CD4-positive, alpha-beta T cell treated with Interleukin-2 at 100 ng/mL for 4 hours (primary cell): ENCODE results near the gene UBA6.
A peak's percentile ranks its signal among the peaks of the same experiment; 100 is the strongest.
"Not testable (repeated sequence)": the region's sequence is repeated elsewhere in the genome, so short reads cannot be mapped to it uniquely, and the experiment has no call there.

Experiments used
- DNase-seq: peaks from one replicate; pipeline ENCODE4 v3.0.0-alpha.2; 2020; ENCODE audit warnings: low spot score

Gene UBA6

DNA sequence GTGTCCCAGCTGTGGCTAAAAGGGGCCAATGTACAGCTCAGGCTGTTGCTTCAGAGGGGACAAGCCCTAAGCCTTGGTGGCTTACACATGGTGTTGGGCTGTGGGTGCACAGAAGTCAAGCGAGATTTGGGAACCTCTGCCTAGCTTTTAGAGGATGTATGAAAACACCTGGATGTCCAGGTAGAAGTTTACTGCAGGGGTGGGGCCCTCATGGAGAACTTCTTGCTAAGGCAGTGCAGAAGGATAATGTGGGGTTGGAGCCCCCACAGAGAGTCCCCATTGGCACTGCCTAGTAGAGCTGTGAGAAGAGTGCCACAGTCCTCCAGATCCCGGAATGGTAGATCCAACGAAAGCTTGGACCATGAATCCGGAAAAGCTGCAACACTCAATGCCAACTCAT, 40.5 kb downstream of the UBA6 start:
- no peak for DNase-seq

DNA sequence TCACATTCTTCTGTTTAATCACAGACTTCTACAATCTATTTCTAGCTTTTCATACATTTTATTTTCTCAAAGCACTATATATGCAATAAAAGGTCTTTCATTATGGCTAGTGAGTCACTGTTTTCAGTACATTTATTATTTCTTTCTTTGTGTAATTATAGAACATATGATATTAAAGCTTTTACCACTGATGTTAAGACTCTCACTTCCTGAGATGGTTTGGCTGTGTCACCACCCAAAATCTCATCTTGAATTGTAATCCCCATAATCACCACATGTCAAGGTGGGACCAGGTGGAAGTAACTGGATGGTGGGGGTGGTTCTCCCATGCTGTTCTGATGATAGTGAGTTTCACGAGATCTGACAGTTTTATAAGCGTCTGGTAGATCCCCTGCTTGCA, 41.9 kb downstream of the UBA6 start:
- DNase-seq: no peak

DNA sequence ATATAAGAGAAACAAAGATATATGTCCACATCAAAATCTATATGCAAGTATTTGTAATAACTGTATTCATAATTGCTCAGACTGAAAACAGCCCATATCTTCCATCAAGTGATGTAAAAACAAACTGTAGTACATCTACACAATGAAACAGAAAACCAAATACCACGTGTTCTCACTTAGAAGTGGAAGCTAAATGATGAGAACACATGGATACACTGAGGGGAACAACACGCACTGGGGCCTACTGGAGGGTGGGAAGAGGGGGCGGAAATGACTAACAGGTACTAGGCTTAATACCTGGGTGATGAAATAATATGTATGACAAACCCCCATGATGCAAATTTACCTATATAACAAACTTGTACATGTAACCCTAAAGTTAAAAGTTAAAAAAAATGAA, 42.7 kb downstream of the UBA6 start:
- no peak for DNase-seq

DNA sequence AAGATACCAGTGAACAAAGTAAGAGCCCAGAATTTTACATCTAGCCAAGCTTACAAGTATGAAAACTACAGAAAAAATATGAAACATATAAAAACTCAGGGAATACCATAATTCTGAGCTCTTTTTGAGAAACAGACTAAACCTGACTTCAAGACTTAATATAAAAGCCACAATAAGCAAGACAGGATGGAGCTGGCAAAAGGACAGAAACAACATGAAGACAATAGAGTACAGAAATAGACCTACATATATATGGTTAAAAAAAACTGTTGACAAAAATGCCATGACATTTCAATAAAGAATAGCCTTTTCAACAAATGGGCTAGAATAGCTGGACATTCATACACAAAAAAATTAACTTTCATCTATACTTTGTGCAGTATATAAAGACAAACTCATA, 49.4 kb downstream of the UBA6 start:
- no peak for DNase-seq

DNA sequence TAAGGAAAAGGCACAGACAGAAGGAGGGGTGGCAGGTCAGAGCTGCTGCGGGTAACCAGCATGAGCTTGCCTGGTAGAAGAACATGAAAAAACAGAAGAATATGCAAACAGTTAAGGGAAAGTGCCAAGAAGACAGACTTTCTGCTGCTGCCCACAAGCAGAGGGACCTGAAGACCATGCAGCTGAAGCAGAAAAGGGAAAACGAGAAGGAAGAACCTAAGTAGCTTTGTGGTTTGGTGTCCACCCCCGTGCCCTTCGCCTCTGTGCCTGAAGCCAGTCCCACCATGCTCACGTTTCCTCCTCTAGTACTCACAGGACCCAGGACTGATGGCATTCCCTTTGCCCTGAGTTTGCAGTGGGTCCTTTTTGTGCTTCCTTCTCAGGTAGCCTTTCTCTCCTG, 62.8 kb downstream of the UBA6 start:
- DNase-seq: no peak

DNA sequence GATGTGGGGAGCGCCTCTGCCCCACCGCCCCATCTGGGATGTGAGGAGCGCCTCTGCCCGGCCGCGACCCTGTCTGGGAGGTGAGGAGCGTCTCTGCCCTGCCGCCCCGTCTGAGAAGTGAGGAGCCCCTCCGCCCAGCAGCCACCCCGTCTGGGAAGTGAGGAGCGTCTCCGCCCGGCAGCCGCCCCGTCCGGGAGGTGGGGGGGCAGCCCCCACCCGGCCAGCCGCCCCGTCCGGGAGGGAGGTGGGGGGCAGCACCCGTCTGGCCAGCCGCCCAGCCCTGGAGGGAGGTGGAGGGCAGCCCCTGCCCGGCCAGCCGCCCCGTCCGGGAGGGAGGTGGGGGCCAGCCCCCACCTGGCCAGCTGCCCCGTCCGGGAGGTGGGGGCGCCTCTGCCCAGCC, 64.0 kb downstream of the UBA6 start:
- DNase-seq: not testable (repeated sequence)

DNA sequence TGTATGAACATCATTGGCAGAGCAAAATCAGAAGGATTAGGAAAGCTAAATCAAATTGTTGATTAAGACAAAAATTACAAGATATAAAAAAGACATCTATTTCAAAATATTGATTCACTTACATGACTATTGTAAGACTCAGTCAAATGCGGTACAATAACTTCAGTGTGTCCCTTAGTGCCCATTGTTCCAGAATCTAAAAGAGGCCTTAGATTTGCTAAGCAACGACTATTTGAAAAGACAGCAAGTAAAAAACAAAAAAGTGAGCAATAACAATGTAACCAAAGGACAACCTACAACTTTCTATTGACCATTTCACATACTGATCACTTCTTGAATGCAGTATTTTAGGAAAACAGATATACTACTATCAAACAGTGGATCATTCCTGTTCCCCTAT, 65.6 kb downstream of the UBA6 start:
- DNase-seq: no peak

DNA sequence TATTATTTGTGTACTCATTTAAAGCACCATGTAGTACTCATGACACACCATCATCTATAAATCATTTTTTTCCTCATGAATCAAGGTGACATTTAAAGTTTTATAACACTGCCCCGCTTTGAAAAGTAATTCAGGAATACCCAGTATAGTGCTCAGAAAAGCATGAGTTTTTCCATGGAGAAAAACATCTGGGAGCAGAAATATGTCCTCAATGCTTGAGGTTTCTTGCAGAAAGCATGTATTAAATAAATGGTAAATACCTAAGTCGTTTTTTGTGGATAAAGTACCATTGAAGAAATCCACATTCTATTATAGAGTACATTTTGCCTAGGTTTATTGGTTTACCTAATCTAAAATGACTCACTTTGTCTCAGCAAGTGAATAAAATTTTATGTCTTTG, 66.2 kb downstream of the UBA6 start:
- no peak for DNase-seq

DNA sequence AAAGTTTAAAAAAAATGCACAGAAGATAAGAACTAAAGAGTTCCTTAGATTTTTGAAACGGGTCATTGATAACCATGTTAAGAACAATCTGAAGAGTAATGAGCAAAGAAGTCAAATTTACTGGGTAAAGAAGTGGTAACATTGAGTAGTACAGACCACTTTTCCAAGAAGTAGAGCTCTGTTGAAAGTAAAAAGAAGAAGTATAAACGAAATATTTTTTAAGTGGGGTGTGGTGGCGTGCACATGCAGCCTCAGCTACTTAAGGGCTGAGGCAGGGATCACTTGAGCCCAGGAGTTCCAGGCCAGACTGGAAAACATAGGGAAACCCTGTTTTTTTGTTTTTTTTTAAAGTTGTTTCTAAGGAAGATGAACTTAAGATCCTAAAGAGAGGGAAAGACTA, 68.5 kb downstream of the UBA6 start:
- DNase-seq: no peak

DNA sequence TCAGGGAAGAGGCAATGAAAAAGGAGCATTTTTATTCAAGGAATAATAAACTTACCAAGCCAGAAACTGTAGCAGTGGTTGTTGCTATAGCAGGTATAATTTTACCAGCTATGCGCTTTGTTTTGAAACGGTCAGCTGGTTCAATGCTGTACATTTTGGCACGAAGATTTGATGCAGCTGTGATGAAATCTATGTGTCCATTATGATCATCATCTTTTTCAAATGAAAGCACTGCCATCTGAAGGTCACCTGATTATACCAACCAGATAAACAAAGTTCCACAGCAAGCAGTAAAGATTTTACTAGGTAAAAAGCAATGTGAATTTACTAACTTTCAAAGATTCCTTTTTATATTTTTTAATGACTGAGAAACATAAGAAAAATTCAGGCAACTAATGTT, 76.0 kb downstream of the UBA6 start:
- DNase-seq: no peak

DNA sequence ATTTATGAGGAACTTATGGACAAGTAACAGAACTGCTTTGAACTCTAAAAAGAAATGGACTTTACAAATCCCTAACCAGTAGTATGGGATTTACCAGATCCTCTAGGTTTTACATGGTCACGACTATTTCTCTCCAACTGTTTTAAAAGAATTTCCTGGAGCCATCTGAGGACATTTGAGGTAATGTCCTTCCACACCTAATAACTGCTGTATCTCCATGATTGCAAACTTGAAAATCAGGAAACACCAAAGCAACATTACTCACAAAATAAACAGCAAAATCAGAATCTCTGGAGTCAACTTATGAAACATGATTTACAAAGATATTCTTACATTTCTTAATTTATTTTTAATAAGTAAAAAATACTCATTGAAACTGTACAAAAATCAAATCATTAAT, 84.5 kb downstream of the UBA6 start:
- no peak for DNase-seq

DNA sequence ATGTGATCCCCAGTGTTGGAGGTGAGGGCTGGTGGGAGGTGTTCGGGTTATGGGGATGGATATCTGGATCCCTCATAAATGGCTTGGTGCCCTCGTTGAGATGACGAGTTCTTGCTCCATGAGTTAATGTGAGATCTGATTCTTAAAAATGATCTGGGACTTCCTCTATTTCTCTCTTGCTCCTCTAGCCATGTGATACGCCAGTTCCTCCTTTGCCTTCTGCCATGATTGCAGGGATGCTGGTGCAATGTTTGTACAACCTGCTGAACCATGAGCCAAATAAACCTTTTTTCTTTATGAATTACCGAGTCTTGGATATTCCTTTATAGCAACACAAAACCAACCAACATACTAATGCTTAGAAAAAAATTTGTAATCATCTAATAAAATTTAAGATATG, 85.8 kb downstream of the UBA6 start:
- no peak for DNase-seq

DNA sequence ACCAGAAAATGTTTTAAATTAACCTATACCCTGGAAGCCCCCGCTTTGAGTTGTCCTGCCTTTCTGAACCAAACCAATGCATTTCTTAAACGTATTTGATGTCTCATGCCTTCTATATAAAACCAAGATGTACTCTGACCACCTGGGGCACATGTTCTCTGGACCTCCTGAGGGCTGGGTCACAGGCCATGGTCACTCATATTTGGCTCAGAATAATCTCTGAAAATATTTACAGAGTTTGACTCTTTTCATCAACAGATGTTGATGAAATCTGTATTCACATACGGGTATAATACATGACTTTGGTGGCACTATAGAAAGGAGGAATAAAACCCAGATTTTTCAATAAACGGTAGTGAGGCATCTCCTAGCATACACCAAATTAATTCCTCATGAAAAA, 86.8 kb downstream of the UBA6 start:
- no peak for DNase-seq

DNA sequence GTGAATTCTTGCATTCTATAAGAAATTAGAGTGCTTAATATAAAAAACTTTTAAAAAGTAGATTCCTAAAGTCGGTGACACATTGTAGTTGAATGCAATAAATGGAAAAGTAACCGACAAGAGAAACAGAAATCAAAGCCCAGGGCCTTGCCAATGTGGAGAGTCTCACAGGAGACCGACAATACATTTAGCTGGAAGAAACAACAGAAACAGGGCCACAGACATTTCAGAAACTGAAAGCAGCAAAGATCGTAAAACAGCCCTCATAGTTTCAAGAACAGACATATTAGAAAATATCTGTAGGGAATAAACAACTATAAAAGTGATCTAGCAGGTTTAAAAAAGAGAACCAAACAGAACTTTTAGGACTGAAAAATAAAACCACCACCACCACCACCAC, 92.9 kb downstream of the UBA6 start:
- no peak for DNase-seq

DNA sequence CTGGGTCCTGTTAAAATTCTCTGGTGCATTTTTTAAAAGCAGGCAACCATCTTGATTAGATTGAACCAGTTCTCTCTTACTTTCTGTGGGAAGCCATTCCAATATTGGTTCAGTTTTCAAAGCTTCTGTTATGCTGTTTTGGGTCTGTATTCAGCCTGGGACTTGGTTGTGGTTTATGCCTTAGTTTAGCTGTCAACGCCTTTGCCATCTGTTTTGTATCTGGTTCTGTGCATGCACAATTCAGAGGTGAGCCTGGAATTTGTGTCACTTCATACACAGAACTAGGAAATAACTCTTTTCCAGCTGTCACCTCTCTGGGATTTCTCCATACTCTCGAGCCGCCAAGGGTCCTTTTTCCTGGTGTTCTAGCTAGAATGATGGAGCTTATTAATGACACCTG, 96.2 kb downstream of the UBA6 start:
- DNase-seq: no peak

DNA sequence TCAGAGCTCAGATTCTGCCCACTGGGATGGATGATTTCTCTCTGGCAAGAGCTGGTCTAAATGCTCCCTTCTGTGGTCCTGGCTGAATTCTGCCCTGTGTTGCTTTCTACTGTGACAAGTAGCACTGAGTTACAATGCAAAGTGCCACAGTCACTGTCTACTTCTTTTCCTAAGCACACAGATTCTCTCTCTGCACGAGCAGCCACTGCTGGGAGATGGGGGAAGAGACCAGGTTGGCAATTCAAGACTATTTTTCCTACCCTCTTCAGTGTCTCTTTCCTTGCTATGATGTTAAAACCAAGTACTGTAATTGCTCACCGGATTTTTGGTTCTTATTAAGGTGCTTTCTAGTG, 97.0 kb downstream of the UBA6 start:
- DNase-seq: no peak

DNA sequence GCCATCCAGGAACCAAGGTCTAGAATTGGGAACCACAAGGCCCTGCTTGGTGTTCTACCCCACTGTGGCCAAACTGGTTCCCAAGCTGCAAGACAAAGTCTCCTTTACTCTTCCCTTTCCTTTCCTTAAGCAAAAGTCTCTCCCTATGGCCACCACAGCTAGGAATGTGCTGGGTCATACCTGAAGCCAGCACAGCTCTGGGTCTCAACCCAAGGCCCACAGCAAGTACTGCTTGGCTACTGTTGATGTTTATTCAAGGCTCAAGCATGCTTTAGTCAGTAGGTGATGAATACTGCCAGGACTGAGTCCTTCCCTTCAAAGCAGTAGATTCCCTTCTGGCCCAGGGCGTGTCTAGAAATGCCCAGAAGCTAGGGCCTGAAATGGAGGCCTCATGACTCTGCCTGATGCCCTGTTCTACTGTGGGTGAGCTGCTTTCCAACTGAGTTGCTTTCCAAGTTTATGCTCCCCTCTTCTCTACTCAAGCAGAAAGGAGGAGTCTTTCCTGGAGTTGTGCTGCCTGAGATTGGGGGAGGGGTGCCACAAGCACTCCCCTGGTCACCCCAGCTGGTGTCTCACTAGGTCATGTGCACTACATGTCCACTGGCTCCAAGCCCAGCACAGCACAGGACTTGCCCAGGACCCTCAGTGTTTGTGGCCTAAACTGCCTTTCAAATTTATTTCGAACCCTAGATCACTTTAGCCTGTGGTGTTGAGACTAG, 97.5 kb downstream of the UBA6 start:
- no peak for DNase-seq

DNA sequence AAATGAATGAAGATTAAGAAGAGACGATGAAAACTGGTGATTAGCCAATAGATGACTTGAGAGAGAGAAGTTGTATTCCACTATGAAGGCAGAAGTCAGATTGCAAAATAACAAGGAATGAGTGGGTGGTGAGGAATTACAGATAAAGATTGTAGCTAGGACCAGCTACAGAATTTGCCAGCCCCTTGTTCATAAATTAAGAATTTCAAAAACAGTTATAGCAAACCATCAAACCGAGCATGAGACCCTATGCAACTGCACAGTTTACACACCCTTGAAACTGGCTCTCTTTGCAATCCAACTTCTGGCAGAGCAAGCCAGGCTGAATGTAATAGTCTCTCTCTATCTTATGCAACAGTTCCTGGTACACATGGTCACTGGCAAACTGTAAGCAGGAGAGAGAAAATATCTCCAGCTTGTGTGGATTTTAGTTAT, 107.2 kb downstream of the UBA6 start:
- DNase-seq: no peak

DNA sequence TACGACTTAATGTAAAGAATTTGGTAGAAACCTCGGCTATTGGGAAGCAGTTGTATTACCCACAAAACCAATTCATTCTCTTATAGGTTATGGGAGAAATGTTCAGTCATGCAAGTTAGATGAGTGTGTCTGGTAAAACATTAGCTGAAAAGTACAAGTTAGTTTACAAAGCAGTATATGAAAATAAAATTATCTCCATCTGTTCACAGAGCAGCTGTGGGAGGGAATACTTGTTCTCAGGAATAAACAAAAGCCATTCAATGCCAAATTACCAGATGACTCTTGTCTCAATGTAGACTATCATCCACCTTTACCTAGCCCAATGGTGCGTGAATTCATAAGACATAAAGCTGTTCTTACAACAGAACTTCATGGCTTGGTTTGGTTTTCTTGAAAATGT, 113.8 kb downstream of the UBA6 start:
- no peak for DNase-seq

DNA sequence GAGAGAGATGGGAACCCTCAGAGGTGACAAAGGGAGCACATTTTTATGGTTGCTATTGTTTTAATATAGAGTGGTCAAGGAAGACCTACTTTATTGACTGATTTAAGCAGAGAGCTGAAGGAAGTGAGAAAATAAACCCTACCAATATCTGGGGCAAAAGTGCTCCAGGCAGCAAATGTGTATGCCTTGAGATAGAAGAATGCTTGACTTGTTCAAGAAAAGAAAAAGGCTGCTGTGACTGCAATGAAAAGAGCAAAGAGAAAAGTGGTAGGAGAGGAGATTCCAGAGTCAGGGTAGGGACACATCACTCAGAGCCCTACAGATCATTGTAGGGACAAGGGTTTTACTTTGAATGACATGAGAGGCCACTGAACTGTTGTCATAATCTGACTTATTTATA, 116.5 kb downstream of the UBA6 start:
- DNase-seq: no peak

DNA sequence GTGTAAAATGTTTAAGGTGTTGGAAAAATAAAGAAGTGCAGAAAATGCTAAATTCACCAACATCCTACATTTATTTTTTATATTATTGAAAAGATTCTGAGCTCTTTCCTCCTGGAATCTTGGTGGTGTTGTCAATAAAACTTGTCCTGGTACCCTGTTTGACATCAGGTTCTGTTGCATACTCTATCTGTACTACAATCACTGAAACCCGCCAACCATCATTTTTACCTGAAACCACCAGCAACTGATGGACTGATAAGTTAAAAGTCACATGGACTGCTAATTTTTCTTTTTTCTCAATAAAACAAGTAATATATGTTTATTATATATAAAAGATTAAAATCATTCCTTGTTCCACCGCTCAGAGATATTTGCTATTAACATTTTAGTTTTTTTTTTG, 119.0 kb downstream of the UBA6 start:
- no peak for DNase-seq

DNA sequence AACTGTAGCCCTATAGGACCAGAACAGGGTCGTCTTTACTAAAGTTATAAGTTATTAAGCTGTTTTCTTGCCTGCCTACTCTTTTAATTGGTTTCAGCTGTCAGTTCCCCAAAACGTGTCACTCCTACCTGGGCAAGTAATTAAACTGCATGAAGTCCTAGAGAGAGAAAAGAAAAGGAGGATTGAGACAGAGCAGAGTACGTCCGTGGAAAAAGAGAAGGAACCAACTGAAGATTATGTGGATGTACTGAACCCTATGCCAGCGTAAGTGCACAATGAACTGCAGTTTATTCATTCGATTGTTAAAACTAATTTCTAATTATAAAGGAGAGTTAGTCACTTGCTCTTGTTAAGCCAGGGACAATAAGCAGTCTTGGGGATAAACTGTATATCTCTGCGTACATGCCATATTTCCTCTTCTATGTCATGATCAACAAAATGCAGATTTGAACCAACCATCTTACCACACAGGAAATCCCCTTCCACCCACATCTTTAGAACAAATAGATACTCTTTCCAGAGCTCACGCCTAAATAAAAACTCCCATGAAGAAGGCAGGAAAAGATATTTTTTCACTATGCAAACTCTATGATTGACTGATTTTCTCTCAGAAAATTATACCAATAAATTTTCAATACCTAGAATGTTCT, 119.6 kb downstream of the UBA6 start:
- peak; percentile 16 for DNase-seq

DNA sequence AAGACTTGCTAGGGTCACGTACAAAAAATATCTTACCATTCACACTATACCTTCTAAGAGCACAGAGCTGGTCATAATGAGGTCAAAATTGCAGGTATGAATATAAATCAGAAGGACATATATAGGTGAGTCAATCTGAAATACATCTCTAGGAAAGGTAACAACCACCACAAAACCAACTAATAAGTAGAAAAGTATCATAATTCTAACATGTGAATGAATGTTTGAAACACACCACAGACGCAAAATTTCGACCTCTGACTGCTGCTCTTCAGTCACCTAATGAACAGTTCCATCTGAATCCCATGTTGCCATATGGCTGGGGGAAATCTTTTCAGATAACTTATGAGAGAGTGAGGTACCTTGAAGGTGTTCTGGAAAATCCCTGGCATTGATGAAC, 120.4 kb downstream of the UBA6 start:
- no peak for DNase-seq

DNA sequence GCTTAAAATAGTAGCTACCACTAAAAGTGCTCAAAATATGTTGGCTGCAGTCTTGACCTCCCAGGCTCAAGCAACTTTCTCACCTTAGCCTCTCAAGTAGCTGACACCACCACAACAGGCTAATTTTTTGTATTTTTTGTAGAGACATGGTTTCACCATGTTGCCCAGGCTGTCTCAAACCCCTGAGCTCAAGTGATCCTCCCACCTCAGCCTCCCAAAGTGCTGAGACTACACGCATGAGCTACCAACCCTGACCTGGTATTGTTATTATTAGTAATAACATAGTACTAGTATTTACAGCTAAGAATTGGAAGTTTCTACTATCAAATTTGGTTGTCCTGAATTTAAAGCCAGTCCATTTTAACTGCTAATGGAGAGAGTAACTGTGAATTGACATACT, 124.4 kb downstream of the UBA6 start:
- DNase-seq: no peak
